Measurements from ENCODE around the gene PTPRD. TPM values are rescaled to one million over a fixed set of nuclear protein-coding genes. Genes with fewer than 3 reads are reported as not detected.
A peak's percentile ranks its signal among the peaks of the same experiment; 100 is the strongest.

Gene PTPRD
- total RNA-seq, 1 experiment from 2014 or later, result 69.6 TPM

GRCh38 chr9:8961186-8961851 is 1651.5 kb downstream of the PTPRD start:
- H3K36me3 Mint-ChIP-seq, result no peaks in the 10 kb centered on the region
- ATAC-seq, result no peak
- H3K4me3 Mint-ChIP-seq, result no peak overlapping the region
- H3K4me1 Mint-ChIP-seq, result peaks cover 8% of the 10 kb centered on the region
- ChIA-PET CTCF (no interaction called here), POLR2A (no interaction called here)
- no peaks in the 10 kb centered on the region for H3K27me3 Mint-ChIP-seq (ENCODE audit: low read depth)
- no peak overlapping the region for H3K27ac Mint-ChIP-seq
- no peak for DNase-seq (ENCODE audit: low spot score)
- H3K9me3 Mint-ChIP-seq, result no peaks in the 10 kb centered on the region
- TF ChIP-seq RORB (CRISPR knock-in tag; IDR thresholded peaks at IDR 0.05) (no peak), MXD4 (CRISPR knock-in tag; IDR thresholded peaks at IDR 0.05; ENCODE audit: borderline replicate concordance) (no peak), KAT7 (CRISPR knock-in tag; IDR thresholded peaks at IDR 0.05; ENCODE audit: borderline replicate concordance) (no peak), ETV6 (CRISPR knock-in tag; IDR thresholded peaks at IDR 0.05) (no peak), SP1 (CRISPR knock-in tag; conservative IDR thresholded peaks at IDR 0.05) (no peak), GABPB1 (CRISPR knock-in tag; IDR thresholded peaks at IDR 0.05) (peak; percentile 96), STAT6 (CRISPR knock-in tag; conservative IDR thresholded peaks at IDR 0.05; ENCODE audit: low read depth) (no peak), NR3C1 (CRISPR knock-in tag; conservative IDR thresholded peaks at IDR 0.05; ENCODE audit: low read depth) (no peak), ZNF219 (CRISPR knock-in tag; IDR thresholded peaks at IDR 0.05; ENCODE audit: borderline replicate concordance) (no peak), GTF2I (CRISPR knock-in tag; conservative IDR thresholded peaks at IDR 0.05) (no peak)
- TF ChIP-seq, protein P1, sequence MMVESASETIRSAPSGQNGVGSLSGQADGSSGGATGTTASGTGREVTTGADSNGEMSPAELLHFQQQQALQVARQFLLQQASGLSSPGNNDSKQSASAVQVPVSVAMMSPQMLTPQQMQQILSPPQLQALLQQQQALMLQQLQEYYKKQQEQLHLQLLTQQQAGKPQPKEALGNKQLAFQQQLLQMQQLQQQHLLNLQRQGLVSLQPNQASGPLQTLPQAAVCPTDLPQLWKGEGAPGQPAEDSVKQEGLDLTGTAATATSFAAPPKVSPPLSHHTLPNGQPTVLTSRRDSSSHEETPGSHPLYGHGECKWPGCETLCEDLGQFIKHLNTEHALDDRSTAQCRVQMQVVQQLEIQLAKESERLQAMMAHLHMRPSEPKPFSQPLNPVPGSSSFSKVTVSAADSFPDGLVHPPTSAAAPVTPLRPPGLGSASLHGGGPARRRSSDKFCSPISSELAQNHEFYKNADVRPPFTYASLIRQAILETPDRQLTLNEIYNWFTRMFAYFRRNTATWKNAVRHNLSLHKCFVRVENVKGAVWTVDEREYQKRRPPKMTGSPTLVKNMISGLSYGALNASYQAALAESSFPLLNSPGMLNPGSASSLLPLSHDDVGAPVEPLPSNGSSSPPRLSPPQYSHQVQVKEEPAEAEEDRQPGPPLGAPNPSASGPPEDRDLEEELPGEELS (CRISPR knock-in tag; IDR thresholded peaks at IDR 0.05), result no peak
- TF ChIP-seq, protein P2, sequence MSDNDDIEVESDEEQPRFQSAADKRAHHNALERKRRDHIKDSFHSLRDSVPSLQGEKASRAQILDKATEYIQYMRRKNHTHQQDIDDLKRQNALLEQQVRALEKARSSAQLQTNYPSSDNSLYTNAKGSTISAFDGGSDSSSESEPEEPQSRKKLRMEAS (CRISPR knock-in tag; IDR thresholded peaks at IDR 0.05), result peak; percentile 51; the same call in 1 of the 2 replicates

GRCh38 chr9:8960254-8960653 is 1652.5 kb downstream of the PTPRD start:
- no peaks in the 10 kb centered on the region for H3K27me3 Mint-ChIP-seq (ENCODE audit: low read depth)
- no peaks in the 10 kb centered on the region for H3K36me3 Mint-ChIP-seq
- TF ChIP-seq GRHL2 (CRISPR knock-in tag; IDR thresholded peaks at IDR 0.05; ENCODE audit: insufficient replicate concordance, severe bottlenecking), result no peak
- TF ChIP-seq, protein P3, sequence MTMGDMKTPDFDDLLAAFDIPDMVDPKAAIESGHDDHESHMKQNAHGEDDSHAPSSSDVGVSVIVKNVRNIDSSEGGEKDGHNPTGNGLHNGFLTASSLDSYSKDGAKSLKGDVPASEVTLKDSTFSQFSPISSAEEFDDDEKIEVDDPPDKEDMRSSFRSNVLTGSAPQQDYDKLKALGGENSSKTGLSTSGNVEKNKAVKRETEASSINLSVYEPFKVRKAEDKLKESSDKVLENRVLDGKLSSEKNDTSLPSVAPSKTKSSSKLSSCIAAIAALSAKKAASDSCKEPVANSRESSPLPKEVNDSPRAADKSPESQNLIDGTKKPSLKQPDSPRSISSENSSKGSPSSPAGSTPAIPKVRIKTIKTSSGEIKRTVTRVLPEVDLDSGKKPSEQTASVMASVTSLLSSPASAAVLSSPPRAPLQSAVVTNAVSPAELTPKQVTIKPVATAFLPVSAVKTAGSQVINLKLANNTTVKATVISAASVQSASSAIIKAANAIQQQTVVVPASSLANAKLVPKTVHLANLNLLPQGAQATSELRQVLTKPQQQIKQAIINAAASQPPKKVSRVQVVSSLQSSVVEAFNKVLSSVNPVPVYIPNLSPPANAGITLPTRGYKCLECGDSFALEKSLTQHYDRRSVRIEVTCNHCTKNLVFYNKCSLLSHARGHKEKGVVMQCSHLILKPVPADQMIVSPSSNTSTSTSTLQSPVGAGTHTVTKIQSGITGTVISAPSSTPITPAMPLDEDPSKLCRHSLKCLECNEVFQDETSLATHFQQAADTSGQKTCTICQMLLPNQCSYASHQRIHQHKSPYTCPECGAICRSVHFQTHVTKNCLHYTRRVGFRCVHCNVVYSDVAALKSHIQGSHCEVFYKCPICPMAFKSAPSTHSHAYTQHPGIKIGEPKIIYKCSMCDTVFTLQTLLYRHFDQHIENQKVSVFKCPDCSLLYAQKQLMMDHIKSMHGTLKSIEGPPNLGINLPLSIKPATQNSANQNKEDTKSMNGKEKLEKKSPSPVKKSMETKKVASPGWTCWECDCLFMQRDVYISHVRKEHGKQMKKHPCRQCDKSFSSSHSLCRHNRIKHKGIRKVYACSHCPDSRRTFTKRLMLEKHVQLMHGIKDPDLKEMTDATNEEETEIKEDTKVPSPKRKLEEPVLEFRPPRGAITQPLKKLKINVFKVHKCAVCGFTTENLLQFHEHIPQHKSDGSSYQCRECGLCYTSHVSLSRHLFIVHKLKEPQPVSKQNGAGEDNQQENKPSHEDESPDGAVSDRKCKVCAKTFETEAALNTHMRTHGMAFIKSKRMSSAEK (CRISPR knock-in tag; IDR thresholded peaks at IDR 0.05; ENCODE audit: borderline replicate concordance), result no peak
- ChIA-PET POLR2A (no interaction called here), CTCF (no interaction called here)
- peaks cover 16% of the 10 kb centered on the region for H3K4me1 Mint-ChIP-seq
- H3K9me3 Mint-ChIP-seq, result no peaks in the 10 kb centered on the region
- no peak overlapping the region for H3K27ac Mint-ChIP-seq
- no peak for ATAC-seq
- H3K4me3 Mint-ChIP-seq, result no peak overlapping the region
- no peak for DNase-seq (ENCODE audit: low spot score)
